Fibroblast of the aortic adventitia (primary cell): ENCODE data around the gene CFAP92. TPM values are rescaled to one million over a fixed set of nuclear protein-coding genes. Genes with fewer than 3 reads are reported as not detected.

Source experiments
- DNase-seq: peaks from one replicate; pipeline ENCODE4 v3.0.0-alpha.2; 2010; ENCODE audit warnings: low read depth
- H3K4me3 ChIP-seq: 2 replicates; pipeline ENCODE4 v1.5.1; 2011; ENCODE audit warnings: low read depth, mild to moderate bottlenecking, control low read depth, low read length, moderate library complexity
- total RNA-seq: library from RNA; depleted of rRNA; stranded (reverse); fragments of >200 nt; gene quantifications from 2 replicates; pipeline ENCODE4 v1.2.3, GENCODE V29; 2012; ENCODE audit warnings: low replicate concordance
- TF ChIP-seq, protein P1 (sequence below): IDR thresholded peaks from 2 replicates; pipeline ENCODE4 v1.5.1; 2011; ENCODE audit warnings: mild to moderate bottlenecking, low read length, control low read depth, inconsistent platforms; ENCODE audit not compliant: insufficient read depth

Gene CFAP92, protein sequence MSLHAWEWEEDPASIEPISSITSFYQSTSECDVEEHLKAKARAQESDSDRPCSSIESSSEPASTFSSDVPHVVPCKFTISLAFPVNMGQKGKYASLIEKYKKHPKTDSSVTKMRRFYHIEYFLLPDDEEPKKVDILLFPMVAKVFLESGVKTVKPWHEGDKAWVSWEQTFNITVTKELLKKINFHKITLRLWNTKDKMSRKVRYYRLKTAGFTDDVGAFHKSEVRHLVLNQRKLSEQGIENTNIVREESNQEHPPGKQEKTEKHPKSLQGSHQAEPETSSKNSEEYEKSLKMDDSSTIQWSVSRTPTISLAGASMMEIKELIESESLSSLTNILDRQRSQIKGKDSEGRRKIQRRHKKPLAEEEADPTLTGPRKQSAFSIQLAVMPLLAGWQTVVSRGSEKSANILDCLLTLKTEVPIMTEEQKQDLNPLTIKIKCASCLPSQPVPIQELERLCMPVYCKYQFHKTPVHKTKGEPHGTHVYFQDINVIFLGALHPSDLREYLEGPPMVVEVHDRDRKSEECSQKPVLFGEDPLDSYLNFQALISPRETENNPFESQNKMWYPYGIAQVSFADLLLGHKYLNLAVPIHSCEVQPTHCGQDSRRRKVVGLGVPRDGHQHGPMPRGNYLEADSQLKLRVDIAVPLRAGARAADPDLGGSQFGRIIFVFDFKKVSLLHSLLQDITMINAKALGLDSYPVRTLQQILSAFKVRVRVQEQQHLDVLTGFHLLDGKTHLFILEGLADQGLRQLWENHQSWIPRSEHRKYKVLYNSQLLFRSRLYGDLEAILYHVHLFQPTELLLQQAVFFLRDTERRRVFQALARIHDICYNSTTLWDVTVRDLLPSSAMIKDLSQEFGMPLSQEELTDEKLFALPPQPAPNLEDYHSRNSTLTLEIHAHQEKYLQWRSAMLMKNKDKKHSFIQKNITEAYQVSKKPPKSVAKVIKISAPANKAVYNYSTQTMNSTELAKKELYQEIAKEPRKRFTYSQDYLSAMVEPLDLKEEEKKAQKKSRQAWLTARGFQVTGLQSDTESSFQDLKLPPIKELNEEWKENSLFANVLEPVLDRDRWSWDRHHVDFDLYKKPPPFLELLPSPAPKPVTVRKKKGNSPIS
- 0.49 TPM in 1 of 2 replicates, not detected in the other for total RNA-seq

GRCh38 chr3:128993461-128994172 is at the start of gene CFAP92:
TSS of gene CFAP92 (minus strand) at chr3:128994076. CDS start at chr3:128993304, 772 bp downstream.
- peak; percentile 39 for DNase-seq
- TF ChIP-seq, protein P1, sequence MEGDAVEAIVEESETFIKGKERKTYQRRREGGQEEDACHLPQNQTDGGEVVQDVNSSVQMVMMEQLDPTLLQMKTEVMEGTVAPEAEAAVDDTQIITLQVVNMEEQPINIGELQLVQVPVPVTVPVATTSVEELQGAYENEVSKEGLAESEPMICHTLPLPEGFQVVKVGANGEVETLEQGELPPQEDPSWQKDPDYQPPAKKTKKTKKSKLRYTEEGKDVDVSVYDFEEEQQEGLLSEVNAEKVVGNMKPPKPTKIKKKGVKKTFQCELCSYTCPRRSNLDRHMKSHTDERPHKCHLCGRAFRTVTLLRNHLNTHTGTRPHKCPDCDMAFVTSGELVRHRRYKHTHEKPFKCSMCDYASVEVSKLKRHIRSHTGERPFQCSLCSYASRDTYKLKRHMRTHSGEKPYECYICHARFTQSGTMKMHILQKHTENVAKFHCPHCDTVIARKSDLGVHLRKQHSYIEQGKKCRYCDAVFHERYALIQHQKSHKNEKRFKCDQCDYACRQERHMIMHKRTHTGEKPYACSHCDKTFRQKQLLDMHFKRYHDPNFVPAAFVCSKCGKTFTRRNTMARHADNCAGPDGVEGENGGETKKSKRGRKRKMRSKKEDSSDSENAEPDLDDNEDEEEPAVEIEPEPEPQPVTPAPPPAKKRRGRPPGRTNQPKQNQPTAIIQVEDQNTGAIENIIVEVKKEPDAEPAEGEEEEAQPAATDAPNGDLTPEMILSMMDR: no peak
- H3K4me3 ChIP-seq: peak within 1 kb of the TSS; percentile 51

GRCh38 chr3:129040579-129041300 is 46.9 kb upstream of the CFAP92 start:
- no peak overlapping the region for H3K4me3 ChIP-seq
- no peak for DNase-seq
- TF ChIP-seq, protein P1: no peak

- TF ChIP-seq, protein P1: no peak
- H3K4me3 ChIP-seq: no peak overlapping the region
- DNase-seq: no peak
These were observed 46.1 kb upstream of the CFAP92 start for GRCh38 chr3:129040039-129040336.

GRCh38 chr3:129039271-129040038 is 45.6 kb upstream of the CFAP92 start:
- DNase-seq: no peak
- no peak overlapping the region for H3K4me3 ChIP-seq
- TF ChIP-seq, protein P1: no peak

- no peak for DNase-seq
- no peak overlapping the region for H3K4me3 ChIP-seq
These were observed 44.4 kb upstream of the CFAP92 start for GRCh38 chr3:129038121-129038855.

More at GRCh38 chr3:129038121-129038855, 44.4 kb upstream of the CFAP92 start:
- TF ChIP-seq, protein P1: no peak
